Measurements from ENCODE around the gene DDR2. TPM values are rescaled to one million over a fixed set of nuclear protein-coding genes. Genes with fewer than 3 reads are reported as not detected.

The DDR2 gene
- total RNA-seq, 2 donors from 2014 or later, result 41.6 to 69.9 TPM

GRCh38 chr1:162645666-162646065, 13.4 kb downstream of the DDR2 start:
- no peak overlapping the region for H3K4me3 ChIP-seq
- no peaks in the 10 kb centered on the region for H3K9me3 ChIP-seq
- H3K36me3 ChIP-seq, result no peaks in the 10 kb centered on the region
- TF ChIP-seq, protein P1, sequence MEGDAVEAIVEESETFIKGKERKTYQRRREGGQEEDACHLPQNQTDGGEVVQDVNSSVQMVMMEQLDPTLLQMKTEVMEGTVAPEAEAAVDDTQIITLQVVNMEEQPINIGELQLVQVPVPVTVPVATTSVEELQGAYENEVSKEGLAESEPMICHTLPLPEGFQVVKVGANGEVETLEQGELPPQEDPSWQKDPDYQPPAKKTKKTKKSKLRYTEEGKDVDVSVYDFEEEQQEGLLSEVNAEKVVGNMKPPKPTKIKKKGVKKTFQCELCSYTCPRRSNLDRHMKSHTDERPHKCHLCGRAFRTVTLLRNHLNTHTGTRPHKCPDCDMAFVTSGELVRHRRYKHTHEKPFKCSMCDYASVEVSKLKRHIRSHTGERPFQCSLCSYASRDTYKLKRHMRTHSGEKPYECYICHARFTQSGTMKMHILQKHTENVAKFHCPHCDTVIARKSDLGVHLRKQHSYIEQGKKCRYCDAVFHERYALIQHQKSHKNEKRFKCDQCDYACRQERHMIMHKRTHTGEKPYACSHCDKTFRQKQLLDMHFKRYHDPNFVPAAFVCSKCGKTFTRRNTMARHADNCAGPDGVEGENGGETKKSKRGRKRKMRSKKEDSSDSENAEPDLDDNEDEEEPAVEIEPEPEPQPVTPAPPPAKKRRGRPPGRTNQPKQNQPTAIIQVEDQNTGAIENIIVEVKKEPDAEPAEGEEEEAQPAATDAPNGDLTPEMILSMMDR (IDR thresholded peaks at IDR 0.05), result no peak
- DNase-seq (ENCODE audit: low spot score), result no peak
- H3K4me1 ChIP-seq, result peaks cover 0 to 18% of the 10 kb centered on the region in 2 donors
- H3K27me3 ChIP-seq, result no peaks in the 10 kb centered on the region
- H3K27ac ChIP-seq, result no peak overlapping the region

DNA sequence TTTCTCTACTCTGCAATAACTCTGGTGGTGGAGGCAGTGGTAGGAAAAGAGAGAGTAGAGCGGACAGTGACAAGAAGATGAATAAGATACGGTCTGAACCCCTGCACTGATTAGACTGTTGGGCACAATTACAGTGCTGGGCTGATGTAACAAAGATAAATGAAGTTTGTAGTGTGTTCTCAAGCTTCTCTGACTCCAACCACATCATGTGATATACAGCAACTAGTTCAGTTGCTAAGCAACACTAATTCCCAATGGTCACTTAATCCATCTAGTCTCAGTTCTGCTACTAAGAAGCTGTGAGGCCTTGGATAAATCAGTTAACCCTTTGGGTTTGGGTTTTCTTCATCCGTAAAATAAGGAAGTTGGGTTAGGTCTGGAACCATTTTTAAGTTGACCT, 17.3 kb downstream of the DDR2 start:
- H3K4me1 ChIP-seq, result peaks cover 0 to 7% of the 10 kb centered on the region in 2 donors
- DNase-seq (ENCODE audit: low spot score), result no peak
- no peak overlapping the region for H3K27ac ChIP-seq

DNA sequence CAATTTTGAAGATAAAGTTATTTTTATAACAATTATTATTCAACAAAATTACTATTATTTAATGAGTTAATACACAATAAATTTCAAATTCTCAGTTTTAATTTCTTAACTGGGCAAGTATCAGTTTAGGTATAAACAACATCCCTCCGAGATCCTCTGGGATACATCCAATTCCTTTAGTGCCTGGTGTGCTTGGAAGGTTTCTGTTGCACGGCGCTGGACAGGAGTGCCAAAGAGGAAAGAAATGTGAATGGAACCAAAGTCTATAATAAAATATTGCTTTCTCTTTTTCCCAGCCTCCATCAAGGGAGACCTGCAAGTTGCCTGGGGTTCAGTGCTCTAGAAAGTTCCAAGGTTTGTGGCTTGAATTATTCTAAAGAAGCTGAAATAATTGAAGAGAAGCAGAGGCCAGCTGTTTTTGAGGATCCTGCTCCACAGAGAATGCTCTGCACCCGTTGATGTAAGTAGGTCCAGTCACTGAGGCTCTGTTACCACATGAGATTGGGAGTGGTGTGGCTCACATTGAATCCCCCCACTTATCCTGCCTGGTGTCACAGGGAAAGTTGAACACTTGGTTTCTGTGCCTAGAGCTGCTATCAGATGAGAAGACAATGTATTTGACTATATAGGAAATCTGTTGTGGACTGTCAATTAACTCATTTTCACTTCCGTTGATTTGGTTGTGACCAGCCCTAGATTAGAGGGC, 22.8 kb downstream of the DDR2 start:
- TF ChIP-seq, protein P1 (IDR thresholded peaks at IDR 0.05), result no peak

More for the DNA sequence above, 17.3 kb downstream of the DDR2 start:
- Histone ChIP-seq H3K4me3 (no peak overlapping the region), H3K27me3 (no peaks in the 10 kb centered on the region), H3K36me3 (no peaks in the 10 kb centered on the region), H3K9me3 (no peaks in the 10 kb centered on the region)
- TF ChIP-seq, protein P1 (IDR thresholded peaks at IDR 0.05), result no peak

GRCh38 chr1:162656266-162656665, 24.0 kb downstream of the DDR2 start:
- Histone ChIP-seq H3K4me1 (no peaks in the 10 kb centered on the region), H3K27me3 (no peaks in the 10 kb centered on the region), H3K27ac (no peak overlapping the region), H3K9me3 (no peaks in the 10 kb centered on the region), H3K36me3 (peaks cover 22% of the 10 kb centered on the region), H3K4me3 (no peak overlapping the region)
- TF ChIP-seq, protein P1 (IDR thresholded peaks at IDR 0.05), result no peak
- no peak for DNase-seq (ENCODE audit: low spot score)

More for the DNA sequence above, 22.8 kb downstream of the DDR2 start:
- no peak overlapping the region for H3K4me3 ChIP-seq
- no peak for DNase-seq (ENCODE audit: low spot score)
- peaks cover 15% of the 10 kb centered on the region for H3K36me3 ChIP-seq
- H3K27me3 ChIP-seq, result no peaks in the 10 kb centered on the region
- H3K4me1 ChIP-seq, result no peaks in the 10 kb centered on the region
- no peak overlapping the region for H3K27ac ChIP-seq
- H3K9me3 ChIP-seq, result no peaks in the 10 kb centered on the region

DNA sequence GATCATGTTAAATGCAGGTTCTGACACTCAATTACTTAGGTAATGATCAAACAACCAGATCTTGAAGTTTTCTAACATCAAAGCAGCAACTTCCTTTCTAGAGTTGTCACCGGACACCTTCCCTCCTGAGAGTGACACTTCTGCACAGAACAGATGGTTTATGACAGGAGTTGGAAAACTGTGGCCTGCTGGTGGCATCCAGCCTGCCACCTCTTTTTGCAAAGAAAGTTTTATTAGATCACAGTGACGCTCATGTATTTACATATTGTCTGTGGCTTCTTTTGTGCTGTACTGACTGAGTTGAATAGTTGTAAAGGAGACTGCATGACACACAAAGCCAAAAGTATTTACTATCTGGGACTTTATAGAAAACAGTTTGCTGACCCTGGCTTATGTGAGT, 28.3 kb downstream of the DDR2 start:
- TF ChIP-seq, protein P1 (IDR thresholded peaks at IDR 0.05), result no peak

DNA sequence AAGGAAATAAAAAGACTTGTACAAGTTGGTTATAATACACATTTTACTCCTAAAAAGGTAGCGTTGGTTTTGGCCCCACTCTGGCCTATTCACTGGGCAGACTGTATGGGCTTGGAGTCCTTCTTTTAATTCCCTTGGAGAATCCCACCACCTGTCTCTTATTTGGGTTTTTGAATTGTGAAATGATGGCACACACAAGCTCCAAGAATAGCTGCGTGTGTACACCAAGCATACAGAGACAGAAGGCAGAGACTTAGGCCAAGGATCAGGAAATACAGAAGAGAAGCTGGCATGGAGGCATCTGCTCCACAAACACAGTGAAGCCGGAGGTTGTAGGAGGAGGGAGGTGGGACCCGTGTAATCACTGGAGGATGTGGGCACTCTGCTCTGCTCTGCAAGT, 29.1 kb downstream of the DDR2 start:
- H3K27ac ChIP-seq, result no peak overlapping the region
- no peaks in the 10 kb centered on the region for H3K9me3 ChIP-seq
- no peak for DNase-seq (ENCODE audit: low spot score)
- no peak overlapping the region for H3K4me3 ChIP-seq
- no peaks in the 10 kb centered on the region for H3K27me3 ChIP-seq
- peaks cover 0 to 9% of the 10 kb centered on the region in 2 donors for H3K4me1 ChIP-seq
- TF ChIP-seq, protein P1 (IDR thresholded peaks at IDR 0.05), result no peak
- peaks cover 16% of the 10 kb centered on the region for H3K36me3 ChIP-seq

More for the DNA sequence above, 28.3 kb downstream of the DDR2 start:
- Histone ChIP-seq H3K27ac (no peak overlapping the region), H3K4me3 (no peak overlapping the region), H3K4me1 (peaks cover 0 to 9% of the 10 kb centered on the region in 2 donors), H3K27me3 (no peaks in the 10 kb centered on the region), H3K9me3 (no peaks in the 10 kb centered on the region), H3K36me3 (peaks cover 17% of the 10 kb centered on the region)
- DNase-seq (ENCODE audit: low spot score), result no peak
